Measurements from ENCODE around the gene TEKT2. TPM values are rescaled to one million over a fixed set of nuclear protein-coding genes. Genes with fewer than 3 reads are reported as not detected.

TEKT2 gene
- total and polyA plus RNA-seq, 8 donors: 0.32 to 16.0 (median 9.2) TPM

DNA sequence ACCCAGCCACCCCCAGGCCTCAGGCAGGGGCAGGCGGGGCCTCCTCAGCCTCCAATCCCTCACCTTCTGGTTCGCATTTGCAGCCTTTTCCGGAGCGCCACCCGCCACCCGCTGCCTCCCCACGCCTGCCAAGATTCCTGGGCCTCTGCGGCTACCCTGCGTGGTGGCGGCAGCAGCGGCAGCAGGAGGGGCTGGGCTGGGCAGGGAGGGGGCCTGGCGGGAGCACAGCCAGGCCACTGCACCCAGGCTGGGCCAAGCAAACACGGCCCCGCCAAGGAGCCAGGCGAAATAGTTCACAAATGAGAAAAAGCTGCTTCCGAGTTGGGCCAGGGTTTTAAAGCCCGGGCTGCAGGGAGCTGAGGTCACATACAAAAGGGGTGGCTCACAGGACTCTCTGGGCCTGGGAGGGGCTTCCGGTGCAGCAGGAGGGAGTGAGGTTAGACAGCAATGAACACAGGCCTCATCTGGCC, 31.3 kb downstream of the TEKT2 start:
- DNase-seq: peak in 1 of 4 donors; percentile 35
- Histone ChIP-seq H3K4me3 (no peak overlapping the region), H3K9me3 (no peaks in the 10 kb centered on the region), H3K36me3 (no peaks in the 10 kb centered on the region), H3K4me1 (peaks cover 5 to 22% of the 10 kb centered on the region in 2 donors), H3K27ac (no peak overlapping the region), H3K27me3 (no peaks in the 10 kb centered on the region)
- intact Hi-C loops (cut with DNase I): no loop called here
- ATAC-seq: peak; percentile 49
- TF ChIP-seq, protein P1, sequence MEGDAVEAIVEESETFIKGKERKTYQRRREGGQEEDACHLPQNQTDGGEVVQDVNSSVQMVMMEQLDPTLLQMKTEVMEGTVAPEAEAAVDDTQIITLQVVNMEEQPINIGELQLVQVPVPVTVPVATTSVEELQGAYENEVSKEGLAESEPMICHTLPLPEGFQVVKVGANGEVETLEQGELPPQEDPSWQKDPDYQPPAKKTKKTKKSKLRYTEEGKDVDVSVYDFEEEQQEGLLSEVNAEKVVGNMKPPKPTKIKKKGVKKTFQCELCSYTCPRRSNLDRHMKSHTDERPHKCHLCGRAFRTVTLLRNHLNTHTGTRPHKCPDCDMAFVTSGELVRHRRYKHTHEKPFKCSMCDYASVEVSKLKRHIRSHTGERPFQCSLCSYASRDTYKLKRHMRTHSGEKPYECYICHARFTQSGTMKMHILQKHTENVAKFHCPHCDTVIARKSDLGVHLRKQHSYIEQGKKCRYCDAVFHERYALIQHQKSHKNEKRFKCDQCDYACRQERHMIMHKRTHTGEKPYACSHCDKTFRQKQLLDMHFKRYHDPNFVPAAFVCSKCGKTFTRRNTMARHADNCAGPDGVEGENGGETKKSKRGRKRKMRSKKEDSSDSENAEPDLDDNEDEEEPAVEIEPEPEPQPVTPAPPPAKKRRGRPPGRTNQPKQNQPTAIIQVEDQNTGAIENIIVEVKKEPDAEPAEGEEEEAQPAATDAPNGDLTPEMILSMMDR (IDR thresholded peaks at IDR 0.05): no peak

DNA sequence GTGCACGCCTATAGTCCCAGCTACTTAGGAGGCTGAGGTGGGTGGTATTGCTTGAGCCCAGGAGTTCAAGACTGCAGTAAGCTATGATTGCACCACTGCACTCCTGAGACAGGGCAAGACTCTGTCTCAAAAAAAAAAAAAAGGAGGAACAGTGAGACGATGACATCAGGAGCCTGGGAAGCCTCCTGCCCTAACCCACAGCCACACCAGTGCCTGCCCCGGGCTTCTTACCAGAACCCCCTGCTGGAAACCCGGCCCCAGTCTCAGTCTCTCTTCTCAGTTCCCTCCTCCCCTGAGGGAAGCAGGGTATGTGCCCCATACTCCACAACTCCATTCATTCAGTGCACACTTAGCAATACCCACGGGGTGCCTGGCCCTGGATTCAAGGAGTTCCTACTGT, 32.0 kb downstream of the TEKT2 start:
- H3K4me3 ChIP-seq: no peak overlapping the region
- peaks cover 5 to 23% of the 10 kb centered on the region in 2 donors for H3K4me1 ChIP-seq
- no peaks in the 10 kb centered on the region for H3K36me3 ChIP-seq
- no peak for DNase-seq
- TF ChIP-seq, protein P1 (IDR thresholded peaks at IDR 0.05): no peak
- H3K27ac ChIP-seq: no peak overlapping the region
- H3K27me3 ChIP-seq: no peaks in the 10 kb centered on the region
- H3K9me3 ChIP-seq: no peaks in the 10 kb centered on the region
- intact Hi-C loops (cut with DNase I): no loop called here
- ATAC-seq: peak; percentile 39

DNA sequence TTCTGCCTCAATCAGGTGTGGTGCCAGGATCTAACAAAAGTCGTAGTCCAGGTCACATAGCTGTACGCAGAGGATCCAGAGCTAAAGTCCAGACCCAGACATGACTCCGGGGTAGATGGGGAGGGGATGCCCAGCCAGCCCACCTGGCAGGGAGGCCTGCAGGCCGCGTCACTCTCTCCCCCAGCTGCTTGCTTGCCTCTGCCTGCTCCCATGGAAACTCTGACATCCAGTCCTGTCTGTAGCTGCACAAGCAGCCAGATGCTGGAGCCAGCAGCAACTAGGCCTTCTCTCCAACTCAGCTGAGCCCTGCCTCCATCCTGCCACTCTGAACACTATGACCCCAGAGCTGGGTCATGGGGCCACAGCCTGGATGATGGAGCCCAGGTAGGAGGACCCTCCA, 33.0 kb downstream of the TEKT2 start:
- H3K27me3 ChIP-seq: no peaks in the 10 kb centered on the region

DNA sequence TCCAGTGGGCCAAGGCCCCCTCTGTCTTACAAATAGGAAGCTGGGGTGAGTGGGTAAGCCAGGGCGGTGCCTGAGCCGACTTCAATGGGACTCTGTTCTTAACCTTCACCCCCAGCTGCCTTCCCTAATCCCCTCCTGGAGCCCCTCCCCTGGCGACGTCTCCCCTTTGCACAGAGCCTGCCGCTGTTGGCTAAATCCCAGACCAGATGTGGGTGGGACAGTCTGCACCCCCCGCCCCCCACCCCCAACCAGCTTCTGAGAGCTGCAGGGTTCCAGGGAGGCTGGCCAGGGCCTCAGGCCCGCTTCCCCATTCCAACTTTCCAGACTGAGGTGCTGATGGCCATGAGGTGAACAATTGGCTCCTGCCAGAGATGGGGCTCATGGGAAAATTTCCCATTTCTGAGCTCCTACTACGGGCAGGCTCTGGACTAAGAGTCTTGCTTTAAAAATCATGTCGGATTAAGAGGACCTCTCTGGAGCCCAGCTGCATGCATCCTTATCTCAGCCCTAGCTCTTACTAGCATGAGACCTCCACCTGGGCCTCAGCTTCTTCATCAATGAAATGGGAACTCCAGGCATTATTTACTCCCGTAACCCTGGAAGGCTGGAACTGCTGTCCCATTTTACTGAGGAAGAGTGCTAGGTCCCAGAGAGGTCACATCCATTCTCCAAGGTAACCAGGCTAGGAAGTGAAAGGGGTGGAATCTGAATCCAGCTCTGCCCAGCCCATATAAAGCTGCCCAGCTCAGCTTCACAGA, 34.7 kb downstream of the TEKT2 start:
- Histone ChIP-seq H3K36me3 (no peaks in the 10 kb centered on the region), H3K9me3 (no peaks in the 10 kb centered on the region), H3K4me3 (no peak overlapping the region), H3K27me3 (peaks cover 0 to 7% of the 10 kb centered on the region in 2 donors), H3K27ac (no peak overlapping the region), H3K4me1 (peaks cover 5 to 40% of the 10 kb centered on the region in 2 donors)
- intact Hi-C loops (cut with DNase I): no loop called here
- DNase-seq (no peak), ATAC-seq (no peak)
- TF ChIP-seq, protein P1 (IDR thresholded peaks at IDR 0.05): no peak

More for the DNA sequence above, 33.0 kb downstream of the TEKT2 start:
- Histone ChIP-seq H3K36me3 (no peaks in the 10 kb centered on the region), H3K27ac (no peak overlapping the region), H3K4me3 (no peak overlapping the region), H3K4me1 (peaks cover 5 to 23% of the 10 kb centered on the region in 2 donors), H3K9me3 (no peaks in the 10 kb centered on the region)
- ATAC-seq (no peak), DNase-seq (no peak)
- TF ChIP-seq, protein P1 (IDR thresholded peaks at IDR 0.05): no peak
- intact Hi-C loops (cut with DNase I): no loop called here

DNA sequence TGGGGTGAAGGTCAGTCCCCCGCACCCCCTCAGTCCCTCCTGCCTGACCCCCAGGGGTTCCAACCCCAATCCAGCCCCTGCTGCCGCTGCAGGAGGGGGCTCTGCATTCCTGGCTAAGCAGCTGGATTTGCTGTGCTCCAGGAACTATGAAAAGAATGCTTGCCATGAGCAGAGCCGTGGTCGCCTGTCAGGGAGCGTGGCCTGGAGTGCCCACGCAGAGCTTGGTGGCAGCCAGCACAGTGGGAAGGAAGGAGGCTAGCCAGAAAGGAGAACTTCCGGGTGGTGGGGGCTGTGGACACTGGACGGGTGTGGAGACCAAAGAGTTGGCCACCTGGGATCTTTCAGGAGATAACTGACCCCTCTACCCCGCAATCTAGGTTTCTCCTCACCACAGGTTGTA, 35.6 kb downstream of the TEKT2 start:
- intact Hi-C loops (cut with DNase I): no loop called here
- Histone ChIP-seq H3K27ac (no peak overlapping the region), H3K4me3 (no peak overlapping the region), H3K4me1 (peaks cover 5 to 44% of the 10 kb centered on the region in 2 donors), H3K9me3 (no peaks in the 10 kb centered on the region), H3K27me3 (peaks cover 0 to 15% of the 10 kb centered on the region in 2 donors), H3K36me3 (no peaks in the 10 kb centered on the region)
- ATAC-seq: peak; percentile 23
- DNase-seq: no peak
- TF ChIP-seq, protein P1 (IDR thresholded peaks at IDR 0.05): no peak

Measured in left lung (tissue), 10 donors.